HCT116 (cell line): ENCODE results near the gene DIAPH3.

ENCODE experiments used
- REST ChIP-seq: IDR thresholded peaks from 2 replicates; pipeline ENCODE4 v1.6.1; 2012; ENCODE audit warnings: low read depth
- TF ChIP-seq, protein P1 (sequence below), 3 experiments: fragments of 200-600 bp in 1 of 3; sonication (generic) in 1 of 3; IDR thresholded peaks in 2 of 3; conservative IDR thresholded peaks in 1 of 3; 2 replicates each; pipeline ENCODE4 v1.5.1; 2012 to 2017; ENCODE audit warnings: low read depth in 2 of 3, low read length in 2 of 3, antibody characterized with exemption in 1 of 3, borderline replicate concordance in 1 of 3, control low read depth in 1 of 3, mild to moderate bottlenecking in 1 of 3, mixed read lengths in 1 of 3, mixed run types in 1 of 3, moderate library complexity in 1 of 3; ENCODE audit not compliant: insufficient read depth in 1 of 3

- no peak for TF ChIP-seq REST
- TF ChIP-seq, protein P1, sequence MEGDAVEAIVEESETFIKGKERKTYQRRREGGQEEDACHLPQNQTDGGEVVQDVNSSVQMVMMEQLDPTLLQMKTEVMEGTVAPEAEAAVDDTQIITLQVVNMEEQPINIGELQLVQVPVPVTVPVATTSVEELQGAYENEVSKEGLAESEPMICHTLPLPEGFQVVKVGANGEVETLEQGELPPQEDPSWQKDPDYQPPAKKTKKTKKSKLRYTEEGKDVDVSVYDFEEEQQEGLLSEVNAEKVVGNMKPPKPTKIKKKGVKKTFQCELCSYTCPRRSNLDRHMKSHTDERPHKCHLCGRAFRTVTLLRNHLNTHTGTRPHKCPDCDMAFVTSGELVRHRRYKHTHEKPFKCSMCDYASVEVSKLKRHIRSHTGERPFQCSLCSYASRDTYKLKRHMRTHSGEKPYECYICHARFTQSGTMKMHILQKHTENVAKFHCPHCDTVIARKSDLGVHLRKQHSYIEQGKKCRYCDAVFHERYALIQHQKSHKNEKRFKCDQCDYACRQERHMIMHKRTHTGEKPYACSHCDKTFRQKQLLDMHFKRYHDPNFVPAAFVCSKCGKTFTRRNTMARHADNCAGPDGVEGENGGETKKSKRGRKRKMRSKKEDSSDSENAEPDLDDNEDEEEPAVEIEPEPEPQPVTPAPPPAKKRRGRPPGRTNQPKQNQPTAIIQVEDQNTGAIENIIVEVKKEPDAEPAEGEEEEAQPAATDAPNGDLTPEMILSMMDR (IDR thresholded peaks at IDR 0.05 in 2 of 3, conservative IDR thresholded peaks at IDR 0.05 in 1 of 3; ENCODE audit: borderline replicate concordance in 1 of 3, insufficient read depth in 1 of 3, low read depth in 2 of 3, low read length in 2 of 3): no peak
Measured at GRCh38 chr13:59806801-59807200, 356.9 kb downstream of the DIAPH3 start.
